GM10266 (cell line): ENCODE data around the gene C12orf76.

Experiments
- DNase-seq: peaks from one replicate; pipeline ENCODE4 v3.0.0; 2012; ENCODE audit errors: extremely low spot score
- TF ChIP-seq, protein P1 (sequence below): IDR thresholded peaks from 2 replicates; pipeline ENCODE4 v1.5.1; 2012; ENCODE audit warnings: mild to moderate bottlenecking, low read depth; ENCODE audit not compliant: control insufficient read depth, insufficient read depth; ENCODE audit errors: missing control alignments

Gene C12orf76

DNA sequence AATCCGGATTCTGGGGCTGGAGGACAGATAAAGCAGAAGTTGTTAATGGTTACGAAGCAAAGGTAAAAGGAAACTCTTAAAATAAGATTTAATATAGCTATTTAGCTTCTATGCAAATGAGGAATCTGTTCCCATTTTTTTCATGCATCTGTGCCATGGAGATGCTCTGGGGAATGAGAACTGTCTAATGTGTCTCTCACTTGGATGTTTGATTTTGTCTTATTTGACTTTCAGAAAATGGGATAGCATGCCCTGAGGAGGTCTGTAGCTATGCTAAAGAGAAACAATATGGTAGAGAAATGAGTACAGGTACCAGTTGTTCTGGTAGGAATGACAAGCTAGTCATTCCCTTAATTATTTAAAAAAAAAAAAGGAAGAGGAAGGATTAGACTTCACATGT, 24.3 kb downstream of the C12orf76 start:
- DNase-seq, result no peak
- TF ChIP-seq, protein P1, sequence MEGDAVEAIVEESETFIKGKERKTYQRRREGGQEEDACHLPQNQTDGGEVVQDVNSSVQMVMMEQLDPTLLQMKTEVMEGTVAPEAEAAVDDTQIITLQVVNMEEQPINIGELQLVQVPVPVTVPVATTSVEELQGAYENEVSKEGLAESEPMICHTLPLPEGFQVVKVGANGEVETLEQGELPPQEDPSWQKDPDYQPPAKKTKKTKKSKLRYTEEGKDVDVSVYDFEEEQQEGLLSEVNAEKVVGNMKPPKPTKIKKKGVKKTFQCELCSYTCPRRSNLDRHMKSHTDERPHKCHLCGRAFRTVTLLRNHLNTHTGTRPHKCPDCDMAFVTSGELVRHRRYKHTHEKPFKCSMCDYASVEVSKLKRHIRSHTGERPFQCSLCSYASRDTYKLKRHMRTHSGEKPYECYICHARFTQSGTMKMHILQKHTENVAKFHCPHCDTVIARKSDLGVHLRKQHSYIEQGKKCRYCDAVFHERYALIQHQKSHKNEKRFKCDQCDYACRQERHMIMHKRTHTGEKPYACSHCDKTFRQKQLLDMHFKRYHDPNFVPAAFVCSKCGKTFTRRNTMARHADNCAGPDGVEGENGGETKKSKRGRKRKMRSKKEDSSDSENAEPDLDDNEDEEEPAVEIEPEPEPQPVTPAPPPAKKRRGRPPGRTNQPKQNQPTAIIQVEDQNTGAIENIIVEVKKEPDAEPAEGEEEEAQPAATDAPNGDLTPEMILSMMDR, result no peak

DNA sequence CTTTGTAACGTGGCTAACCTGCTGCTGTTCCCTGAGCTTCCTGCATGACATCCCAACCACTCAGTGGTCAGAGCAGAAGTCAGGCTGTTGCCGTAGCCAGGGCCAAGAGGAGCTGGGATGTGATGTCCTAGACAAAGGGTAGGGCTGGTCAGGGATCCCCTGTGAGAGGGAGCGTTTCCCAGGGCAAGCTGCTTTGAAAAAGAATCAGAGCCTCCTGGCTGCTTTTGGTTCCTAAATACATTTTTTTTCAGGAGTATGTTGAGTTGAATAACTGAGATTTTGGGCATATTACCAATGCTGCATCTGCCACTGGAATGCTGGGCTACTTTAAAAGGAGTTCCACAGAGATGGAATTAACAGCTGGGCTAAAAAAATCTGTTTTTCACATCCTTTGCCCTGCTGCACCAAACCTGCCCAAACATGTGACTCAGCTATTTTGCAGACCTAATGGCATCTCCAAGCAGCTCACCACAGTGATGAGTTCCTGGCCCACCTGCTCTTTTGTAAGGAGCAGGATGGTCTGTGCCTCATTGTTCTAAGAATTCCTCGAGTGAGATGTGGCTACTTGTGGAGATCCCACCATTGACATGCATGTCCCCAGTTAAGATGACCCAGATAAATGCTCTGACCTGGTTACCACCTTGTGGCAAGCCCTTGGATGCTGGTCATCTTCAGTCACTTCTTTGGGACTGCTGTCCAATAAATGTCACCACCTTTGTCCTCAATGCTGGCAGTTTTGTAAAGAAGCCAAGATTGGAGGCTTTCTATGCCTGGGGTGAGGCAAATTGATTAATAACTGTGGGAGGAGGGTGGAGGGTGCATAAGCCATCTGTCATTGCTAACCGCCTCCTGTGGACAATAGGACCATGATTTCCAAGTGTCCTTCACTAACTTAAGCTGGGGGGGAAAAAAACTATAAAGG, 25.0 kb downstream of the C12orf76 start:
- no peak for DNase-seq
- TF ChIP-seq, protein P1, result no peak

DNA sequence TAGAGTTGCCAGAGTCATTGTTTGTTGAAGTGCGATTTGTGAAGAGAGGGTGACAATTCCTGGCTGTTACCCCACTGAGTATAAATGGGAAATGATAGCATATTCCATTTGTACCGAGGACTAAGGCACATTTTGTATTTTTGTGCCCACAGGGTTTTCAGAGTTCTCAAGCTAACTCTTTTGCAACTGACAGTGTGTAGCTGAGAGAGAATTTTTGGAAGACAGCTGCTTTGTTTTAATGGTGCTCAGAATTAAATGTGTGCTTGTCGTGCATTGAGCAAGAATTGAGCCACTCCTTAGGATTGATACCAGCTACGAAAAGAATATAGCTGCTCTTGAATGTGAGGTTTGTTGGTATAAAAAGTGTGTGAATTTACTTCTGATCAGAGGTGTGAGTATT, 27.4 kb downstream of the C12orf76 start:
- no peak for DNase-seq
- TF ChIP-seq, protein P1, result no peak

DNA sequence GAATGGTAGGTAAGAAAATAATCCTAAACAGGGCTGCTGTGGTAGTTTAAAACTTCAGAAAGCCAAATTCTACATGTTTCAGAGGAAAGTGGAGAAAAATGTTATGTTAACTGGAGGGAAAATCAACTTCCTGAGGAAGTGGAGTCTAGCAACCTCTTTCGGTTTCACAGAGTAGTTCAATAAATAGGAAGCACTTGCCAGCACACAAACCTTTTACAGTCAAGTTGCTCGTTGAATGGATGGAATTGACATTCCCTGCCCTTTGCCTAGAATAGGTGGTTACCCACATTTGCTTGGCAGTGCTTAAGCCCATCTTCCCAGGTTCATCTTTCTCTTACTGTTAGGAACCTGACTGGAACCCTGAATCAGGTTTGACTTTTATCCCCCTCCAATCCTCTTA, 33.2 kb downstream of the C12orf76 start:
- TF ChIP-seq, protein P1, result peak; percentile 9
- no peak for DNase-seq

DNA sequence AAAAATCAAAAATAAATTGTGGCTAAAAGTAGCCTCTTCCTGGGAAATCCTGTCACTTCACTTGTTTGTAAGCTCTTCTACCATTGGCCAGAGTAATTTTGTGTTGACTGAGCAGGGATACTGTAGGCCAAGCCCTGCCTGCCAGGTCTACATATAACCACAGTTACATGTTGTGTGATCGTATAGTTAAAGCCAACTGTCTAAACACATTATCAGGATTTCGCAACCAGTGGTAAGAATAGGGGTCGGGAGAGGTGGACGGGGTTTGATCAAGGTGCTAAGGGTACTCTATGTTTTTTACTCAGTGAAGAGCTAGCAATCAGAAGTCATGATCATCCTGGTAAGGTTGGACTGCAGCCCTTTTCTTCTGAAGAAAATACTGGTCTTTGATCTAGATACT, 35.7 kb downstream of the C12orf76 start:
- no peak for DNase-seq
- TF ChIP-seq, protein P1, result no peak

DNA sequence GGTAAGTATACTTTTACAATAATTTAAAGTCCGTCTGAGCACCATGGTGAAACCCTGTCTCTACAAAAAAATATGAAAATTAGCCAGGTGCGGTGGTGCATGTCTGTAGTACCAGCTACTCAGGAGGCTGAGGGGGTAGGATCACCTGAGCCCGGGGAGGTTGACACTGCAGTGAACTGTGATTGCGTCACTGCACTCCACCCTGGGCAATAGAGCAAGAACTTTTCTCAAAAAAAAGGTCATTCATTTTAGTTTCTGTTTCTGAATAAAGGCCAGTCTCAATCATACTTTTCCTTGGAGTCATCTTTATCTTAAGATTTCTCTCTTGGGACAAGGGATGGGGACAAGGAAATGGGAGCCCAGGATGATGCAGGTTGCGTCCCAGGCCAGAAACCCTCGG, 36.2 kb downstream of the C12orf76 start:
- no peak for DNase-seq
- TF ChIP-seq, protein P1, result no peak
